Neural crest cell (in vitro differentiated cells): ENCODE data around the gene TSGA10IP. TPM values are rescaled to one million over a fixed set of nuclear protein-coding genes. Genes with fewer than 3 reads are reported as not detected.

Experiments used
- DNase-seq: peaks from one replicate; pipeline ENCODE4 v3.0.0; 2021; ENCODE audit warnings: low read depth, mixed read lengths, low spot score
- H3K27ac Mint-ChIP-seq: one replicate; pipeline ENCODE4 v1.8.0; 2021; ENCODE audit warnings: mild to moderate bottlenecking, mixed read lengths; ENCODE audit not compliant: unreplicated experiment
- H3K27me3 Mint-ChIP-seq: 2 replicates; pipeline ENCODE4 v1.8.0; 2021; ENCODE audit warnings: low read depth, mild to moderate bottlenecking, mixed read lengths
- H3K36me3 Mint-ChIP-seq: 2 replicates; pipeline ENCODE4 v1.8.0; 2021; ENCODE audit warnings: low read depth, mild to moderate bottlenecking, mixed read lengths
- H3K4me1 Mint-ChIP-seq: 2 replicates; pipeline ENCODE4 v1.8.0; 2021; ENCODE audit warnings: mixed read lengths
- H3K4me3 Mint-ChIP-seq: one replicate; pipeline ENCODE4 v1.8.0; 2021; ENCODE audit warnings: mild to moderate bottlenecking, mixed read lengths
- H3K9me3 Mint-ChIP-seq: 2 replicates; pipeline ENCODE4 v1.8.0; 2021; ENCODE audit warnings: mixed read lengths
- CTCF ChIP-seq: fragments of 200-600 bp; sonication (generic); conservative IDR thresholded peaks from 2 replicates; pipeline ENCODE4 v1.5.0; 2021; ENCODE audit warnings: antibody characterized with exemption, mild to moderate bottlenecking
- total RNA-seq: library from RNA; stranded (reverse); gene quantifications from 2 replicates; pipeline ENCODE4 v1.2.1, GENCODE V29; 2021

TSGA10IP gene
- total RNA-seq, 1 donor from 2014 or later = 2.7 TPM

- Mint-ChIP-seq H3K4me1 (no peaks in the 10 kb centered on the region), H3K4me3 (no peak overlapping the region), H3K27me3 (no peaks in the 10 kb centered on the region), H3K36me3 (peaks cover 3% of the 10 kb centered on the region), H3K27ac (no peak overlapping the region), H3K9me3 (no peaks in the 10 kb centered on the region)
- no peak for DNase-seq
- no peak for TF ChIP-seq CTCF
Observed at GRCh38 chr11:65981101-65981740, 35.9 kb downstream of the TSGA10IP start.

GRCh38 chr11:65981972-65982823 lies 36.9 kb downstream of the TSGA10IP start:
- H3K4me1 Mint-ChIP-seq = no peaks in the 10 kb centered on the region
- no peak for TF ChIP-seq CTCF
- H3K27ac Mint-ChIP-seq = no peak overlapping the region
- no peak overlapping the region for H3K4me3 Mint-ChIP-seq
- H3K36me3 Mint-ChIP-seq = peaks cover 3% of the 10 kb centered on the region
- H3K27me3 Mint-ChIP-seq = no peaks in the 10 kb centered on the region
- DNase-seq = no peak
- H3K9me3 Mint-ChIP-seq = no peaks in the 10 kb centered on the region

- no peak for DNase-seq
- H3K4me1 Mint-ChIP-seq = no peaks in the 10 kb centered on the region
- H3K9me3 Mint-ChIP-seq = no peaks in the 10 kb centered on the region
- no peak overlapping the region for H3K4me3 Mint-ChIP-seq
- TF ChIP-seq CTCF = no peak
- H3K27me3 Mint-ChIP-seq = no peaks in the 10 kb centered on the region
- H3K36me3 Mint-ChIP-seq = peaks cover 3% of the 10 kb centered on the region
- no peak overlapping the region for H3K27ac Mint-ChIP-seq
Observed at GRCh38 chr11:65982824-65983588, 37.7 kb downstream of the TSGA10IP start.

- DNase-seq = no peak
- TF ChIP-seq CTCF = no peak
- Mint-ChIP-seq H3K4me1 (no peaks in the 10 kb centered on the region), H3K36me3 (peaks cover 3% of the 10 kb centered on the region), H3K9me3 (no peaks in the 10 kb centered on the region), H3K27ac (no peak overlapping the region), H3K27me3 (no peaks in the 10 kb centered on the region), H3K4me3 (no peak overlapping the region)
Observed at GRCh38 chr11:65983589-65983987, 38.3 kb downstream of the TSGA10IP start.

GRCh38 chr11:65987336-65987735 lies 42.1 kb downstream of the TSGA10IP start:
- DNase-seq = no peak
- TF ChIP-seq CTCF = no peak
- Mint-ChIP-seq H3K4me1 (peaks cover 6% of the 10 kb centered on the region), H3K4me3 (no peak overlapping the region), H3K27me3 (no peaks in the 10 kb centered on the region), H3K9me3 (no peaks in the 10 kb centered on the region), H3K36me3 (no peaks in the 10 kb centered on the region), H3K27ac (no peak overlapping the region)
